Uterus (tissue), 2 donors: ENCODE data around the gene TUBB4A.

ENCODE experiments used
- POLR2A ChIP-seq, 2 donors: fragments of 450-650 bp; IDR thresholded peaks; one replicate each; pipeline ENCODE4 v1.6.1; 2016; ENCODE audit warnings: antibody characterized with exemption in 2 of 2, mild to moderate bottlenecking in 1 of 2, moderate library complexity in 1 of 2
- TF ChIP-seq, protein P1 (sequence below), 4 experiments: fragments of 200-600 bp in 2 of 4; fragments of 450-650 bp in 2 of 4; sonication (generic) in 2 of 4; IDR thresholded peaks; one replicate each; pipeline ENCODE4 v1.5.1; 2016 to 2019; ENCODE audit warnings: antibody characterized with exemption in 4 of 4, mild to moderate bottlenecking in 2 of 4, moderate library complexity in 1 of 4

DNA sequence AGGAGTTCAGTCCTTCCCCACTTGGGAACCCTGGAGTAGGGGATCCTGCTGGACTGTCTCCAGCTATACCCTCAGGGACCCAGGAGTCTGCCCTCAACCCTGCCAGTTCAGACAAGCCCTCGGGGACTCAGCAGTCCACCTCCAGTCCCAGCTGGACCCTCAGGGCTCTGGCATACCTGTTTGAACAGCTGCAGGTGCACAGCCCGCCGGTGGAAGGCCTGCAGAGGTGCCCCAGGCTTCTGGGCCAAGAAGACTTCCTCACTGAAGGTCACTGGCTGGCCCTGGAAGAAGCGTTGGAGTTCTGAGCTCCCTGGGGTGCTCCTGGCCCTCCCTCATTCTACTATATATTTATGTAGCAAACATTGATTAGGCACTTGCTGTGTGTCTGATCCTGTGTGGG is 29.4 kb downstream of the TUBB4A start:
- TF ChIP-seq, protein P1, sequence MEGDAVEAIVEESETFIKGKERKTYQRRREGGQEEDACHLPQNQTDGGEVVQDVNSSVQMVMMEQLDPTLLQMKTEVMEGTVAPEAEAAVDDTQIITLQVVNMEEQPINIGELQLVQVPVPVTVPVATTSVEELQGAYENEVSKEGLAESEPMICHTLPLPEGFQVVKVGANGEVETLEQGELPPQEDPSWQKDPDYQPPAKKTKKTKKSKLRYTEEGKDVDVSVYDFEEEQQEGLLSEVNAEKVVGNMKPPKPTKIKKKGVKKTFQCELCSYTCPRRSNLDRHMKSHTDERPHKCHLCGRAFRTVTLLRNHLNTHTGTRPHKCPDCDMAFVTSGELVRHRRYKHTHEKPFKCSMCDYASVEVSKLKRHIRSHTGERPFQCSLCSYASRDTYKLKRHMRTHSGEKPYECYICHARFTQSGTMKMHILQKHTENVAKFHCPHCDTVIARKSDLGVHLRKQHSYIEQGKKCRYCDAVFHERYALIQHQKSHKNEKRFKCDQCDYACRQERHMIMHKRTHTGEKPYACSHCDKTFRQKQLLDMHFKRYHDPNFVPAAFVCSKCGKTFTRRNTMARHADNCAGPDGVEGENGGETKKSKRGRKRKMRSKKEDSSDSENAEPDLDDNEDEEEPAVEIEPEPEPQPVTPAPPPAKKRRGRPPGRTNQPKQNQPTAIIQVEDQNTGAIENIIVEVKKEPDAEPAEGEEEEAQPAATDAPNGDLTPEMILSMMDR (IDR thresholded peaks at IDR 0.05): no peak
- no peak for TF ChIP-seq POLR2A (IDR thresholded peaks at IDR 0.05)
